ENCODE data around the gene RPS6KA2. TPM values are rescaled to one million over a fixed set of nuclear protein-coding genes. Genes with fewer than 3 reads are reported as not detected.
"Not testable (repeated sequence)": the region's sequence is repeated elsewhere in the genome, so short reads cannot be mapped to it uniquely, and the experiment has no call there.

RPS6KA2 gene
- polyA plus RNA-seq, 1 donor (not counting 4 experiments of a cell fraction or from before 2014, with no cell fraction given), result 8.2 TPM

- no peak for FAIRE-seq
- dilution Hi-C loops (cut with MboI; ENCODE audit: extremely low pct_ligation_motif_present, low sequenced_read_pairs), result no loop called here
Measured at GRCh38 chr6:166394036-166394892, 232.8 kb downstream of the RPS6KA2 start.

DNA sequence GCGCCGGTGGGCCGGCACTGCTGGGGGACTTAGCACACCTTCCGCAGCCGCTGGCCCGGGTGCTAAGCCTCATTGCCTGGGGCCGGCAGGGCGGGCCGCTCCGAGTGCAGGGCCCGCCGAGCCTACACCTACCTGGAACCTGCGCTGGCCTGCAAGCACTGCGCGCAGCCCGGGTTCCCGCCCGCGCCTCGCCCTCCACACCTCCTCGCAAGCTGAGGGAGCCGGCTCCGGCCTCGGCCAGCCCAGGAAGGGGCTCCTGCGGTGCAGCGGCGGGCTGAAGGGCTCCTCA is 233.6 kb downstream of the RPS6KA2 start:
- no peaks in the 10 kb centered on the region for H3K4me1 ChIP-seq (ENCODE audit: control insufficient read depth, extremely low read depth, insufficient read depth, low read length)
- H2AFZ ChIP-seq (ENCODE audit: control insufficient read depth, low read length), result no peak overlapping the region
- H3K36me3 ChIP-seq (ENCODE audit: control insufficient read depth in 2 of 2, extremely low read depth in 1 of 2, insufficient read depth in 2 of 2, low read length in 2 of 2), result no peaks in the 10 kb centered on the region
- dilution Hi-C loops (cut with MboI; ENCODE audit: extremely low pct_ligation_motif_present, low sequenced_read_pairs), result no loop called here
- DNase-seq (ENCODE audit: low read depth, low spot score) (no peak), FAIRE-seq (no peak)
- H3K9ac ChIP-seq (ENCODE audit: control insufficient read depth, extremely low read depth, insufficient read depth, low read length), result no peak overlapping the region
- H3K9me1 ChIP-seq (ENCODE audit: control insufficient read depth, extremely low read depth, insufficient read depth, low read length), result no peaks in the 10 kb centered on the region
- H3K4me2 ChIP-seq (ENCODE audit: control insufficient read depth, extremely low read depth, insufficient read depth, low read depth, low read length), result no peak overlapping the region
- H3K9me3 ChIP-seq (ENCODE audit: control insufficient read depth, low read depth, low read length), result no peaks in the 10 kb centered on the region
- no peaks in the 10 kb centered on the region for H4K20me1 ChIP-seq (ENCODE audit: control insufficient read depth, extremely low read depth, insufficient read depth, low read length)
- H3K27me3 ChIP-seq (ENCODE audit: control insufficient read depth, extremely low read depth, insufficient read depth, low read length), result no peaks in the 10 kb centered on the region
- no peaks in the 10 kb centered on the region for H3K79me2 ChIP-seq (ENCODE audit: control insufficient read depth, insufficient read depth, low read length)
- TF ChIP-seq, protein P1, sequence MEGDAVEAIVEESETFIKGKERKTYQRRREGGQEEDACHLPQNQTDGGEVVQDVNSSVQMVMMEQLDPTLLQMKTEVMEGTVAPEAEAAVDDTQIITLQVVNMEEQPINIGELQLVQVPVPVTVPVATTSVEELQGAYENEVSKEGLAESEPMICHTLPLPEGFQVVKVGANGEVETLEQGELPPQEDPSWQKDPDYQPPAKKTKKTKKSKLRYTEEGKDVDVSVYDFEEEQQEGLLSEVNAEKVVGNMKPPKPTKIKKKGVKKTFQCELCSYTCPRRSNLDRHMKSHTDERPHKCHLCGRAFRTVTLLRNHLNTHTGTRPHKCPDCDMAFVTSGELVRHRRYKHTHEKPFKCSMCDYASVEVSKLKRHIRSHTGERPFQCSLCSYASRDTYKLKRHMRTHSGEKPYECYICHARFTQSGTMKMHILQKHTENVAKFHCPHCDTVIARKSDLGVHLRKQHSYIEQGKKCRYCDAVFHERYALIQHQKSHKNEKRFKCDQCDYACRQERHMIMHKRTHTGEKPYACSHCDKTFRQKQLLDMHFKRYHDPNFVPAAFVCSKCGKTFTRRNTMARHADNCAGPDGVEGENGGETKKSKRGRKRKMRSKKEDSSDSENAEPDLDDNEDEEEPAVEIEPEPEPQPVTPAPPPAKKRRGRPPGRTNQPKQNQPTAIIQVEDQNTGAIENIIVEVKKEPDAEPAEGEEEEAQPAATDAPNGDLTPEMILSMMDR (optimal IDR thresholded peaks at IDR 0.05 in 1 of 3, IDR thresholded peaks at IDR 0.05 in 1 of 3, conservative IDR thresholded peaks at IDR 0.05 in 1 of 3; ENCODE audit: extremely low read depth in 1 of 3, insufficient read depth in 2 of 3, low read length in 3 of 3), result no peak
- TF ChIP-seq EZH2 (IDR thresholded peaks at IDR 0.05; ENCODE audit: low read length), result no peak
- H3K4me3 ChIP-seq (ENCODE audit: control insufficient read depth in 2 of 3, extremely low read depth in 1 of 3, insufficient read depth in 2 of 3, low read depth in 1 of 3, low read length in 3 of 3), result no peak overlapping the region
- H3K27ac ChIP-seq (ENCODE audit: control insufficient read depth, insufficient read depth, low read length), result no peak overlapping the region

More at GRCh38 chr6:166394036-166394892, 232.8 kb downstream of the RPS6KA2 start:
- TF ChIP-seq, protein P1 (optimal IDR thresholded peaks at IDR 0.05 in 1 of 3, IDR thresholded peaks at IDR 0.05 in 1 of 3, conservative IDR thresholded peaks at IDR 0.05 in 1 of 3; ENCODE audit: extremely low read depth in 1 of 3, insufficient read depth in 2 of 3, low read length in 3 of 3), result no peak
- TF ChIP-seq EZH2 (IDR thresholded peaks at IDR 0.05; ENCODE audit: low read length), result no peak
- Histone ChIP-seq H3K79me2 (ENCODE audit: control insufficient read depth, insufficient read depth, low read length) (no peaks in the 10 kb centered on the region), H3K36me3 (ENCODE audit: control insufficient read depth in 2 of 2, extremely low read depth in 1 of 2, insufficient read depth in 2 of 2, low read length in 2 of 2) (no peaks in the 10 kb centered on the region), H3K27ac (ENCODE audit: control insufficient read depth, insufficient read depth, low read length) (no peak overlapping the region), H3K4me1 (ENCODE audit: control insufficient read depth, extremely low read depth, insufficient read depth, low read length) (no peaks in the 10 kb centered on the region), H3K4me3 (ENCODE audit: control insufficient read depth in 2 of 3, extremely low read depth in 1 of 3, insufficient read depth in 2 of 3, low read depth in 1 of 3, low read length in 3 of 3) (no peak overlapping the region), H2AFZ (ENCODE audit: control insufficient read depth, low read length) (no peak overlapping the region), H3K9ac (ENCODE audit: control insufficient read depth, extremely low read depth, insufficient read depth, low read length) (no peak overlapping the region), H4K20me1 (ENCODE audit: control insufficient read depth, extremely low read depth, insufficient read depth, low read length) (no peaks in the 10 kb centered on the region), H3K9me1 (ENCODE audit: control insufficient read depth, extremely low read depth, insufficient read depth, low read length) (no peaks in the 10 kb centered on the region), H3K9me3 (ENCODE audit: control insufficient read depth, low read depth, low read length) (no peaks in the 10 kb centered on the region), H3K27me3 (ENCODE audit: control insufficient read depth, extremely low read depth, insufficient read depth, low read length) (no peaks in the 10 kb centered on the region), H3K4me2 (ENCODE audit: control insufficient read depth, extremely low read depth, insufficient read depth, low read depth, low read length) (no peak overlapping the region)
- no peak for DNase-seq (ENCODE audit: low read depth, low spot score)

GRCh38 chr6:166392755-166393534 is 234.1 kb downstream of the RPS6KA2 start:
- H3K27ac ChIP-seq (ENCODE audit: control insufficient read depth, insufficient read depth, low read length); H4K20me1 ChIP-seq (ENCODE audit: control insufficient read depth, extremely low read depth, insufficient read depth, low read length); H3K79me2 ChIP-seq (ENCODE audit: control insufficient read depth, insufficient read depth, low read length); H3K27me3 ChIP-seq (ENCODE audit: control insufficient read depth, extremely low read depth, insufficient read depth, low read length); H3K4me1 ChIP-seq (ENCODE audit: control insufficient read depth, extremely low read depth, insufficient read depth, low read length); H3K36me3 ChIP-seq (ENCODE audit: control insufficient read depth in 2 of 2, extremely low read depth in 1 of 2, insufficient read depth in 2 of 2, low read length in 2 of 2); DNase-seq (ENCODE audit: low read depth, low spot score); FAIRE-seq; H2AFZ ChIP-seq (ENCODE audit: control insufficient read depth, low read length); H3K9me3 ChIP-seq (ENCODE audit: control insufficient read depth, low read depth, low read length); H3K9ac ChIP-seq (ENCODE audit: control insufficient read depth, extremely low read depth, insufficient read depth, low read length); H3K4me3 ChIP-seq (ENCODE audit: control insufficient read depth in 2 of 3, extremely low read depth in 1 of 3, insufficient read depth in 2 of 3, low read depth in 1 of 3, low read length in 3 of 3); H3K9me1 ChIP-seq (ENCODE audit: control insufficient read depth, extremely low read depth, insufficient read depth, low read length); H3K4me2 ChIP-seq (ENCODE audit: control insufficient read depth, extremely low read depth, insufficient read depth, low read depth, low read length); dilution Hi-C loops (cut with MboI; ENCODE audit: extremely low pct_ligation_motif_present, low sequenced_read_pairs): not testable (repeated sequence)
